Activated naive CD8-positive, alpha-beta T cell treated with anti-CD3 and anti-CD28 coated beads, Interleukin-2, amount 50 U/mL, for 24 hours (primary cell): ENCODE data around the gene APPL2.
A peak's percentile ranks its signal among the peaks of the same experiment; 100 is the strongest.
"Not testable (repeated sequence)": the region's sequence is repeated elsewhere in the genome, so short reads cannot be mapped to it uniquely, and the experiment has no call there.

ENCODE experiments used
- ATAC-seq: fragments of 150-1000 bp; cut with Tn5 transposase; one replicate; pipeline ENCODE4 v1.10.0; 2021
- DNase-seq: peaks from one replicate; pipeline ENCODE4 v3.0.0; 2021
- H3K27ac Mint-ChIP-seq: one replicate; pipeline ENCODE4 v1.8.0; 2021; ENCODE audit warnings: mild to moderate bottlenecking, mixed read lengths
- H3K27me3 Mint-ChIP-seq: one replicate; pipeline ENCODE4 v1.8.0; 2021; ENCODE audit warnings: mixed read lengths
- H3K36me3 Mint-ChIP-seq: one replicate; pipeline ENCODE4 v1.8.0; 2021; ENCODE audit warnings: low read depth, mixed read lengths
- H3K4me1 Mint-ChIP-seq: one replicate; pipeline ENCODE4 v1.8.0; 2021; ENCODE audit warnings: mixed read lengths
- H3K4me3 Mint-ChIP-seq: one replicate; pipeline ENCODE4 v1.8.0; 2021; ENCODE audit warnings: mild to moderate bottlenecking, moderate library complexity, mixed read lengths
- H3K9me3 Mint-ChIP-seq: one replicate; pipeline ENCODE4 v1.8.0; 2021; ENCODE audit warnings: mixed read lengths

Gene APPL2

GRCh38 chr12:105204127-105204526 is 31.8 kb downstream of the APPL2 start:
- H3K27ac Mint-ChIP-seq: peak overlapping the region; percentile 59
- no peak for ATAC-seq
- no peaks in the 10 kb centered on the region for H3K27me3 Mint-ChIP-seq
- no peak for DNase-seq
- peaks cover 18% of the 10 kb centered on the region for H3K36me3 Mint-ChIP-seq
- H3K4me3 Mint-ChIP-seq: no peak overlapping the region
- H3K9me3 Mint-ChIP-seq: no peaks in the 10 kb centered on the region
- peaks cover 13% of the 10 kb centered on the region for H3K4me1 Mint-ChIP-seq

- Mint-ChIP-seq H3K4me1 (peaks cover 14% of the 10 kb centered on the region), H3K27me3 (no peaks in the 10 kb centered on the region), H3K4me3 (no peak overlapping the region), H3K36me3 (peaks cover 12% of the 10 kb centered on the region), H3K9me3 (no peaks in the 10 kb centered on the region), H3K27ac (peak overlapping the region; percentile 43)
- ATAC-seq (no peak), DNase-seq (no peak)
These were observed 33.8 kb downstream of the APPL2 start for GRCh38 chr12:105202202-105202601.

GRCh38 chr12:105201299-105201698 is 34.7 kb downstream of the APPL2 start:
- Mint-ChIP-seq H3K27me3 (no peaks in the 10 kb centered on the region), H3K9me3 (no peaks in the 10 kb centered on the region), H3K36me3 (peaks cover 9% of the 10 kb centered on the region), H3K4me3 (no peak overlapping the region), H3K27ac (no peak overlapping the region), H3K4me1 (peaks cover 14% of the 10 kb centered on the region)
- ATAC-seq (no peak), DNase-seq (no peak)

- H3K27me3 Mint-ChIP-seq: no peaks in the 10 kb centered on the region
- ATAC-seq (no peak), DNase-seq (no peak)
- no peak overlapping the region for H3K4me3 Mint-ChIP-seq
- no peaks in the 10 kb centered on the region for H3K9me3 Mint-ChIP-seq
- H3K4me1 Mint-ChIP-seq: peaks cover 9% of the 10 kb centered on the region
- no peak overlapping the region for H3K27ac Mint-ChIP-seq
- peaks cover 9% of the 10 kb centered on the region for H3K36me3 Mint-ChIP-seq
These were observed 35.6 kb downstream of the APPL2 start for GRCh38 chr12:105200385-105200784.

- ATAC-seq (peak; percentile 13), DNase-seq (no peak)
- peaks cover 8% of the 10 kb centered on the region for H3K36me3 Mint-ChIP-seq
- H3K9me3 Mint-ChIP-seq: no peaks in the 10 kb centered on the region
- no peak overlapping the region for H3K4me3 Mint-ChIP-seq
- no peak overlapping the region for H3K27ac Mint-ChIP-seq
- H3K27me3 Mint-ChIP-seq: no peaks in the 10 kb centered on the region
- H3K4me1 Mint-ChIP-seq: peaks cover 1% of the 10 kb centered on the region
These were observed 37.0 kb downstream of the APPL2 start for GRCh38 chr12:105198961-105199360.

- ATAC-seq: no peak
- Mint-ChIP-seq H3K27me3 (no peaks in the 10 kb centered on the region), H3K4me3 (no peak overlapping the region), H3K4me1 (peaks cover 1% of the 10 kb centered on the region), H3K27ac (no peak overlapping the region), H3K9me3 (no peaks in the 10 kb centered on the region), H3K36me3 (peaks cover 10% of the 10 kb centered on the region)
- no peak for DNase-seq
These were observed 39.9 kb downstream of the APPL2 start for GRCh38 chr12:105196090-105196489.

GRCh38 chr12:105194947-105195346 is 41.0 kb downstream of the APPL2 start:
- Mint-ChIP-seq H3K36me3 (peaks cover 16% of the 10 kb centered on the region), H3K4me3 (no peak overlapping the region), H3K27me3 (no peaks in the 10 kb centered on the region), H3K9me3 (no peaks in the 10 kb centered on the region), H3K4me1 (peaks cover 1% of the 10 kb centered on the region), H3K27ac (no peak overlapping the region)
- ATAC-seq (no peak), DNase-seq (no peak)

- no peak overlapping the region for H3K4me3 Mint-ChIP-seq
- no peak overlapping the region for H3K27ac Mint-ChIP-seq
- H3K36me3 Mint-ChIP-seq: peaks cover 28% of the 10 kb centered on the region
- ATAC-seq (no peak), DNase-seq (no peak)
- H3K27me3 Mint-ChIP-seq: no peaks in the 10 kb centered on the region
- H3K9me3 Mint-ChIP-seq: no peaks in the 10 kb centered on the region
- H3K4me1 Mint-ChIP-seq: no peaks in the 10 kb centered on the region
These were observed 43.2 kb downstream of the APPL2 start for GRCh38 chr12:105192624-105193225.

GRCh38 chr12:105190530-105190929 is 45.4 kb downstream of the APPL2 start:
- H3K4me1 Mint-ChIP-seq: no peaks in the 10 kb centered on the region
- no peaks in the 10 kb centered on the region for H3K27me3 Mint-ChIP-seq
- no peak overlapping the region for H3K4me3 Mint-ChIP-seq
- no peaks in the 10 kb centered on the region for H3K9me3 Mint-ChIP-seq
- DNase-seq (no peak), ATAC-seq (no peak)
- H3K27ac Mint-ChIP-seq: no peak overlapping the region
- peaks cover 36% of the 10 kb centered on the region for H3K36me3 Mint-ChIP-seq

GRCh38 chr12:105189293-105189692 is 46.7 kb downstream of the APPL2 start:
- H3K36me3 Mint-ChIP-seq: peaks cover 45% of the 10 kb centered on the region
- no peaks in the 10 kb centered on the region for H3K27me3 Mint-ChIP-seq
- no peaks in the 10 kb centered on the region for H3K9me3 Mint-ChIP-seq
- H3K4me1 Mint-ChIP-seq: no peaks in the 10 kb centered on the region
- ATAC-seq (no peak), DNase-seq (no peak)
- H3K4me3 Mint-ChIP-seq: no peak overlapping the region
- H3K27ac Mint-ChIP-seq: peak overlapping the region; percentile 3

- not testable (repeated sequence) for DNase-seq
These were observed 52.0 kb downstream of the APPL2 start for GRCh38 chr12:105183976-105184375.

GRCh38 chr12:105183406-105183805 is 52.6 kb downstream of the APPL2 start:
- Mint-ChIP-seq H3K9me3 (peaks cover 23% of the 10 kb centered on the region), H3K36me3 (peaks cover 71% of the 10 kb centered on the region), H3K27ac (peak overlapping the region; percentile 58)
- DNase-seq, ATAC-seq, H3K27me3 Mint-ChIP-seq, H3K4me1 Mint-ChIP-seq, H3K4me3 Mint-ChIP-seq: not testable (repeated sequence)

More at GRCh38 chr12:105183976-105184375, 52.0 kb downstream of the APPL2 start:
- Mint-ChIP-seq H3K27ac (peak overlapping the region; percentile 58), H3K36me3 (peaks cover 74% of the 10 kb centered on the region), H3K9me3 (peaks cover 23% of the 10 kb centered on the region)
- not testable (repeated sequence) for H3K27me3 Mint-ChIP-seq, H3K4me1 Mint-ChIP-seq, H3K4me3 Mint-ChIP-seq, ATAC-seq

GRCh38 chr12:105179114-105179513 is 56.9 kb downstream of the APPL2 start:
- Mint-ChIP-seq H3K9me3 (peaks cover 23% of the 10 kb centered on the region), H3K36me3 (peaks cover 61% of the 10 kb centered on the region)
- not testable (repeated sequence) for H3K27me3 Mint-ChIP-seq, H3K27ac Mint-ChIP-seq, H3K4me3 Mint-ChIP-seq, DNase-seq, ATAC-seq, H3K4me1 Mint-ChIP-seq

- DNase-seq (no peak), ATAC-seq (no peak)
- Mint-ChIP-seq H3K9me3 (peaks cover 17% of the 10 kb centered on the region), H3K4me3 (no peak overlapping the region), H3K27me3 (no peaks in the 10 kb centered on the region), H3K27ac (no peak overlapping the region), H3K4me1 (peaks cover 2% of the 10 kb centered on the region), H3K36me3 (peaks cover 44% of the 10 kb centered on the region)
These were observed 58.8 kb downstream of the APPL2 start for GRCh38 chr12:105177208-105177607.

GRCh38 chr12:105175397-105175990 is 60.5 kb downstream of the APPL2 start:
- Mint-ChIP-seq H3K4me3 (no peak overlapping the region), H3K27ac (peak overlapping the region; percentile 37), H3K27me3 (no peaks in the 10 kb centered on the region), H3K4me1 (peaks cover 2% of the 10 kb centered on the region), H3K36me3 (peaks cover 30% of the 10 kb centered on the region), H3K9me3 (peaks cover 4% of the 10 kb centered on the region)
- ATAC-seq (no peak), DNase-seq (no peak)
